Suprapubic skin (tissue), 4 donors: ENCODE measurements around the gene GAL3ST2. TPM values are rescaled to one million over a fixed set of nuclear protein-coding genes. Genes with fewer than 3 reads are reported as not detected.
"Not testable (repeated sequence)": the region's sequence is repeated elsewhere in the genome, so short reads cannot be mapped to it uniquely, and the experiment has no call there.

Source experiments
- DNase-seq, 2 donors: peaks; one replicate each; pipeline ENCODE4 v3.0.0-alpha.2; 2019; ENCODE audit warnings: low spot score in 2 of 2
- H3K27ac ChIP-seq: fragments of 200-600 bp; sonication (generic); one replicate; pipeline ENCODE4 v1.5.1; 2019
- H3K27me3 ChIP-seq: fragments of 200-600 bp; sonication (generic); one replicate; pipeline ENCODE4 v1.5.1; 2019
- H3K36me3 ChIP-seq: fragments of 200-600 bp; sonication (generic); one replicate; pipeline ENCODE4 v1.5.1; 2019
- H3K4me1 ChIP-seq: fragments of 200-600 bp; sonication (generic); one replicate; pipeline ENCODE4 v1.5.1; 2019
- H3K4me3 ChIP-seq: fragments of 200-600 bp; sonication (generic); one replicate; pipeline ENCODE4 v1.5.1; 2019; ENCODE audit warnings: mild to moderate bottlenecking
- H3K9me3 ChIP-seq: fragments of 200-600 bp; sonication (generic); one replicate; pipeline ENCODE4 v1.5.1; 2019
- EP300 ChIP-seq: sonication (generic); formaldehyde crosslinking; IDR thresholded peaks from one replicate; pipeline ENCODE4 v1.6.1; 2017; ENCODE audit warnings: antibody characterized with exemption
- POLR2A ChIP-seq, 2 donors: fragments of 450-650 bp; IDR thresholded peaks; one replicate each; pipeline ENCODE4 v1.6.1; 2017; ENCODE audit warnings: antibody characterized with exemption in 2 of 2, mild to moderate bottlenecking in 2 of 2, moderate library complexity in 2 of 2
- POLR2AphosphoS5 ChIP-seq, 3 donors: sonication (generic); formaldehyde crosslinking; IDR thresholded peaks; one replicate each; pipeline ENCODE4 v1.6.1; 2017; ENCODE audit warnings: antibody characterized with exemption in 3 of 3
- WGBS: methylation state at CpG from one replicate; pipeline ENCODE4 v1.1.5; 2018; 5-methylcytosine and 5-hydroxymethylcytosine counted together
- total RNA-seq, 4 donors: library from RNA; depleted of rRNA; stranded (reverse); fragments of >200 nt; gene quantifications; one replicate each; pipeline ENCODE4 v1.1.0, GENCODE V29; 2016
- TF ChIP-seq, protein P1 (sequence below), 2 donors: fragments of 200-600 bp in 1 of 2; fragments of 450-650 bp in 1 of 2; sonication (generic) in 1 of 2; IDR thresholded peaks; one replicate each; pipeline ENCODE4 v1.5.1; 2016 to 2019; ENCODE audit warnings: antibody characterized with exemption in 2 of 2, mild to moderate bottlenecking in 1 of 2, moderate library complexity in 1 of 2

The GAL3ST2 gene
- total RNA-seq, 4 donors from 2014 or later = not detected

- no peak overlapping the region for H3K27ac ChIP-seq
- no peaks in the 10 kb centered on the region for H3K9me3 ChIP-seq
- 94% methylated on average over 20 of the region's 20 CpGs for WGBS
- no peaks in the 10 kb centered on the region for H3K4me1 ChIP-seq
- H3K27me3 ChIP-seq = no peaks in the 10 kb centered on the region
- H3K4me3 ChIP-seq = no peak overlapping the region
- peak in 1 of 2 donors; percentile 71 for DNase-seq
- TF ChIP-seq POLR2AphosphoS5 (IDR thresholded peaks at IDR 0.05) (no peak), EP300 (no peak), POLR2A (IDR thresholded peaks at IDR 0.05) (no peak)
- TF ChIP-seq, protein P1, sequence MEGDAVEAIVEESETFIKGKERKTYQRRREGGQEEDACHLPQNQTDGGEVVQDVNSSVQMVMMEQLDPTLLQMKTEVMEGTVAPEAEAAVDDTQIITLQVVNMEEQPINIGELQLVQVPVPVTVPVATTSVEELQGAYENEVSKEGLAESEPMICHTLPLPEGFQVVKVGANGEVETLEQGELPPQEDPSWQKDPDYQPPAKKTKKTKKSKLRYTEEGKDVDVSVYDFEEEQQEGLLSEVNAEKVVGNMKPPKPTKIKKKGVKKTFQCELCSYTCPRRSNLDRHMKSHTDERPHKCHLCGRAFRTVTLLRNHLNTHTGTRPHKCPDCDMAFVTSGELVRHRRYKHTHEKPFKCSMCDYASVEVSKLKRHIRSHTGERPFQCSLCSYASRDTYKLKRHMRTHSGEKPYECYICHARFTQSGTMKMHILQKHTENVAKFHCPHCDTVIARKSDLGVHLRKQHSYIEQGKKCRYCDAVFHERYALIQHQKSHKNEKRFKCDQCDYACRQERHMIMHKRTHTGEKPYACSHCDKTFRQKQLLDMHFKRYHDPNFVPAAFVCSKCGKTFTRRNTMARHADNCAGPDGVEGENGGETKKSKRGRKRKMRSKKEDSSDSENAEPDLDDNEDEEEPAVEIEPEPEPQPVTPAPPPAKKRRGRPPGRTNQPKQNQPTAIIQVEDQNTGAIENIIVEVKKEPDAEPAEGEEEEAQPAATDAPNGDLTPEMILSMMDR (IDR thresholded peaks at IDR 0.05) = no peak
- H3K36me3 ChIP-seq = peaks cover 82% of the 10 kb centered on the region
Observed at GRCh38 chr2:241754042-241754441, 22.6 kb upstream of the GAL3ST2 start.

DNA sequence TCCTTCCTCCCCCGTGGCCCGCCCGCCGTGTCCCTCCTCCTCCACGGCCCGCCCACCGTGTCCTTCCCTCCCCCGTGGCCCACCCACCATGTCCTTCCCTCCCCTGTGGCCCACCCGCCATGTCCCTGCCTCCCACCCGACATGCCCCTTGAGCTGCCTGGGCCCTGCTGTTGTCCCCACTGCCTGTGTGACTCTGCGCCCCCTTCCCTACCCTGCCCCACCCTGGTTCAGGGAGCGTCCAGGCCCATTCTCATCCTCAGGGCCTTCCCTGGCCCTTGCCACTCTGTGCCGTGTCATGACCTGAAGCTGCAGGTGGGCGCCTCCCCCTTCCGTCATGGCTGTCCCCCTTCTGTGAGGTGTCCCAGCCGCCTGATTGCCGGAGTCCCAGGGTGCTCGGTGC is 21.5 kb upstream of the GAL3ST2 start:
- DNase-seq = peak in 1 of 2 donors; percentile 71
- no peaks in the 10 kb centered on the region for H3K4me1 ChIP-seq
- H3K36me3 ChIP-seq = peaks cover 80% of the 10 kb centered on the region
- 93% methylated on average over 16 of the region's 18 CpGs for WGBS
- TF ChIP-seq POLR2A (IDR thresholded peaks at IDR 0.05) (no peak), EP300 (no peak), POLR2AphosphoS5 (IDR thresholded peaks at IDR 0.05) (no peak)
- TF ChIP-seq, protein P1 (IDR thresholded peaks at IDR 0.05) = no peak
- H3K9me3 ChIP-seq = no peaks in the 10 kb centered on the region
- H3K27me3 ChIP-seq = no peaks in the 10 kb centered on the region
- no peak overlapping the region for H3K4me3 ChIP-seq
- no peak overlapping the region for H3K27ac ChIP-seq

DNA sequence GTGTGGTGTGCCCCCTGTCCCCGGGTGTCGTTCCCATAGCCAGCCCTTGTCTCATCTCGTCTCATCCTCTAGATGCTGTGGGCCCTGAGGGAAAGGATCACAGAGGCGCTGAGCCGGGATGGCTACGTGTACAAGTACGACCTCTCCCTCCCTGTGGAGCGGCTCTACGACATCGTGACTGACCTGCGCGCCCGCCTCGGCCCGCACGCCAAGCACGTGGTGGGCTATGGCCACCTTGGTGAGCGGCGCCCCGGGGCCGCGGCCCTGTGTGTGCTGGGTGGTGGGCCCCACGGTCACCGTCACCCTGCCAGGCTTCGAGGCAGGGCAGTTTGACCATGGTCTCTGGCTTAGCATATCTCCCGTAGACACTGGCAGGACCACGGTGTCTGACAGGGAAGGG is 20.8 kb upstream of the GAL3ST2 start:
- H3K4me1 ChIP-seq = no peaks in the 10 kb centered on the region

DNA sequence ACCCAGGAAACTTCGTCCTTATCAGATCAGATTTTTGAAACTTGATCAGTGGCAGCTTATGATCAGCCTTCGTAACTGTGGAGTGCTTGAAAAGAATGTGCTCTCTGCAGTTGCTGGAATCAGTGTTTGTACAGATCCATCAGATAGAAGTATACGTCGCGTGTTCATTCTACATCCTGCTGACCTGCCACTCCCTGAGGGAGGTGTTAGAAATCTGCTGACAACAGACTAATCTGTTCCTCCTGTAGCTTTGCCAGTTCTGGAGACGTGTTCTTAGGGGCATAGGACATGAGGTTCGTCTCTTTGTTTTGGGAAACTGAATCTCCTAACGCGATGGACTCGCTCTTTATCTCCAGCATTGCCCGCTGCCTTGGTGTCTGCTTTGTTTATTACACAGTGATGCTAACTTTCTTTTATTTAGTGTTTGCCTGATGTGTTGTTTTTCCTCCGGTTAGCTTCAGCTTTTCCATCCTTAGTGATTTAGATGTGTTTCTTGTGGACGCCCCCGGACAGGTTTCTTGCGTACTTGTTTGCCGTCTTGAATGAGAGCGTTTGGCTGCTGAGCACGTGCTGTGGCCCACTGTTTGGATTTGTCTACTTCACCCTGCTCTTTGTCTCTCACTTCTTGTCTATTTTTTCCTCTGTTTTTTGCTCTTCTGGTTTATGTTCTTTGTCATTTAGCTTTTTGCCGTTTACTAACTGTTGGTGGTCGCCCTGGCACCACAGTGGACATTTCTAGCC is 17.4 kb upstream of the GAL3ST2 start:
- H3K4me1 ChIP-seq = no peaks in the 10 kb centered on the region
- WGBS = 85% methylated on average over 20 of the region's 20 CpGs
- H3K9me3 ChIP-seq = no peaks in the 10 kb centered on the region
- TF ChIP-seq POLR2A (IDR thresholded peaks at IDR 0.05) = no peak
- TF ChIP-seq, protein P1 (IDR thresholded peaks at IDR 0.05) = no peak
- TF ChIP-seq POLR2AphosphoS5 (IDR thresholded peaks at IDR 0.05) = no peak
- no peak for TF ChIP-seq EP300
- H3K27me3 ChIP-seq = no peaks in the 10 kb centered on the region
- H3K36me3 ChIP-seq = peaks cover 60% of the 10 kb centered on the region
- no peak for DNase-seq
- no peak overlapping the region for H3K27ac ChIP-seq
- H3K4me3 ChIP-seq = no peak overlapping the region

More for the DNA sequence above, 20.8 kb upstream of the GAL3ST2 start:
- Histone ChIP-seq H3K27ac (no peak overlapping the region), H3K4me3 (no peak overlapping the region), H3K27me3 (no peaks in the 10 kb centered on the region), H3K36me3 (peaks cover 82% of the 10 kb centered on the region), H3K9me3 (no peaks in the 10 kb centered on the region)
- TF ChIP-seq POLR2A (IDR thresholded peaks at IDR 0.05) (no peak), POLR2AphosphoS5 (IDR thresholded peaks at IDR 0.05) (no peak)
- DNase-seq = peak in 1 of 2 donors; percentile 74
- WGBS = 96% methylated on average over 10 of the region's 27 CpGs

GRCh38 chr2:241759893-241760292 is 16.7 kb upstream of the GAL3ST2 start:
- not testable (repeated sequence) for H3K4me3 ChIP-seq, H3K9me3 ChIP-seq, H3K4me1 ChIP-seq, H3K27ac ChIP-seq, H3K27me3 ChIP-seq
- peaks cover 54% of the 10 kb centered on the region for H3K36me3 ChIP-seq
- 94% methylated on average over 12 of the region's 16 CpGs for WGBS
- DNase-seq = peak in 1 of 2 donors; percentile 16

- Histone ChIP-seq H3K4me1 (no peaks in the 10 kb centered on the region), H3K27ac (no peak overlapping the region), H3K36me3 (peaks cover 50% of the 10 kb centered on the region), H3K4me3 (no peak overlapping the region), H3K9me3 (no peaks in the 10 kb centered on the region), H3K27me3 (no peaks in the 10 kb centered on the region)
- 97% methylated on average over 6 of the region's 17 CpGs for WGBS
- no peak for TF ChIP-seq EP300
- TF ChIP-seq POLR2AphosphoS5 (IDR thresholded peaks at IDR 0.05) = no peak
- no peak for TF ChIP-seq POLR2A (IDR thresholded peaks at IDR 0.05)
- DNase-seq = peak in 1 of 2 donors; percentile 59
Observed at GRCh38 chr2:241760301-241760771, 16.3 kb upstream of the GAL3ST2 start.
